Measurements from ENCODE around the gene NUCB1. TPM values are rescaled to one million over a fixed set of nuclear protein-coding genes. Genes with fewer than 3 reads are reported as not detected.
A peak's percentile ranks its signal among the peaks of the same experiment; 100 is the strongest.
"Not testable (repeated sequence)": the region's sequence is repeated elsewhere in the genome, so short reads cannot be mapped to it uniquely, and the experiment has no call there.

NUCB1 gene
- total RNA-seq, 1 donor from 2014 or later = 164 TPM

DNA sequence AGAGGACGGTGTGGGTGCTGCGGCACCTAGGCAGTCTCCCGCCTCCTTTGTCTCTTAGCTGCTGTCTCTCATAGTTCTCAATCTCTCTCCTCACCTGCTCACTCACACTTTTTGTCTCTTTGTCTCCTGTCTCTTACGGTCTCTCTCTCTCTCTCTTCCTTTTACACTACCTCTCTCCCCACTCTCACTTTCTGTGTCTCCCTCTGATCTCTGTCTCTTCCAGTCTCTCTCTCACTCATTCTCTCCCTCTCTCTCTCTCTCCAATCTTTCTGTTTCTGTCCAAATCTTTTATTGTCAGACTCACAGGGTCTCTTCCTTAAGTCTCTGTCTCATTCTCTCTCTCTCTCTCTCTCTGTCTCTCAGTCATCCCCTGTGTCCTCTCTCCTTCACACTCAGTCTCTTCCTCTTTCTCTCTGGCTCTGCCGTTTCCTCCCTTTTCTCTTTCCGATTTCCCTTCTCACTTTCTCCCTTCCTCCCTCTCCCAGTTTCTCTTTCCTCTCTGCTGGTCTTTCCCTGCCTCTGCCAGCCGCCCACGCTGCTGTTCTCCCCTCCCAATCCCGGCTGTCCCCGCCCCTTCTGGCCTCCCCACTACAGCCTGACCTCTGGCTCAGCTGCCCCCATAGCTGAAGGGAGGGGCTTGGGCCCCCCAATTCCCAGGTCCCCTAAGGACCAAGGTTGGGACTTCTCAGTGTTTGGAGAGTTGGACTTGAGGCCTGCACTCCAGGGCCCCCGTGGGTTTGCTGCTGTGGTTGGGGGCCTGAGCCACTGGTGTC lies 31.8 kb upstream of the NUCB1 start, which contains the start of gene PLEKHA4:
TSS of gene PLEKHA4 (minus strand) at position 504 of the 773 bp plus-strand sequence. CDS start 997 bp downstream, outside the sequence.
- Histone ChIP-seq H3K79me2 (ENCODE audit: insufficient read depth, low read length) (peaks cover 25% of the 10 kb centered on the region), H3K9me3 (ENCODE audit: insufficient read depth, low read depth, low read length) (no peaks in the 10 kb centered on the region), H3K27me3 (ENCODE audit: insufficient read depth, low read length) (no peaks in the 10 kb centered on the region), H3K27ac (ENCODE audit: low read depth, low read length) (peak within 1 kb of the TSS; percentile 45), H3K4me1 (ENCODE audit: insufficient read depth, low read length) (peaks cover 15% of the 10 kb centered on the region), H3K4me2 (ENCODE audit: low read length) (peak within 1 kb of the TSS; percentile 98), H2AFZ (ENCODE audit: low read depth, low read length) (peak within 1 kb of the TSS; percentile 82), H4K20me1 (ENCODE audit: insufficient read depth, low read length) (peaks cover 9% of the 10 kb centered on the region), H3K4me3 (ENCODE audit: insufficient read depth, low read depth, low read length) (peak within 1 kb of the TSS; percentile 54), H3K36me3 (ENCODE audit: insufficient read depth, low read length) (peaks cover 2% of the 10 kb centered on the region), H3K9ac (ENCODE audit: low read length) (peak within 1 kb of the TSS; percentile 91)
- Mint-ChIP-seq H3K4me3 (ENCODE audit: unreplicated experiment) (peak within 1 kb of the TSS; percentile 87), H3K27me3 (ENCODE audit: low read depth, unreplicated experiment) (no peaks in the 10 kb centered on the region), H3K36me3 (ENCODE audit: low read depth, unreplicated experiment) (peaks cover 11% of the 10 kb centered on the region), H3K4me1 (ENCODE audit: low read depth, unreplicated experiment) (peaks cover 11% of the 10 kb centered on the region), H3K9me3 (ENCODE audit: unreplicated experiment) (no peaks in the 10 kb centered on the region), H3K27ac (ENCODE audit: unreplicated experiment) (peak within 1 kb of the TSS; percentile 94)
- DNase-seq (ENCODE audit: low read depth) (no peak), FAIRE-seq (no peak)
- no peak for TF ChIP-seq EZH2 (IDR thresholded peaks at IDR 0.05; ENCODE audit: insufficient read depth, low read length)
- no peak for TF ChIP-seq CTCF (IDR thresholded peaks at IDR 0.05; ENCODE audit: insufficient read depth, low read depth, low read length)

GRCh38 chr19:48870048-48870447 lies 30.1 kb upstream of the NUCB1 start:
- FAIRE-seq = no peak
- Histone ChIP-seq H2AFZ (ENCODE audit: low read depth, low read length) (no peak overlapping the region), H3K27me3 (ENCODE audit: insufficient read depth, low read length) (no peaks in the 10 kb centered on the region), H4K20me1 (ENCODE audit: insufficient read depth, low read length) (peaks cover 26% of the 10 kb centered on the region), H3K79me2 (ENCODE audit: insufficient read depth, low read length) (peaks cover 43% of the 10 kb centered on the region), H3K36me3 (ENCODE audit: insufficient read depth, low read length) (peaks cover 16% of the 10 kb centered on the region), H3K9ac (ENCODE audit: low read length) (no peak overlapping the region), H3K9me3 (ENCODE audit: insufficient read depth, low read depth, low read length) (no peaks in the 10 kb centered on the region), H3K27ac (ENCODE audit: low read depth, low read length) (no peak overlapping the region), H3K4me3 (ENCODE audit: insufficient read depth, low read depth, low read length) (no peak overlapping the region), H3K4me1 (ENCODE audit: insufficient read depth, low read length) (peaks cover 25% of the 10 kb centered on the region), H3K4me2 (ENCODE audit: low read length) (no peak overlapping the region)
- no peak for DNase-seq (ENCODE audit: low read depth)
- peaks cover 16% of the 10 kb centered on the region for H3K36me3 Mint-ChIP-seq (ENCODE audit: low read depth, unreplicated experiment)
- no peaks in the 10 kb centered on the region for H3K9me3 Mint-ChIP-seq (ENCODE audit: unreplicated experiment)
- TF ChIP-seq CTCF (IDR thresholded peaks at IDR 0.05; ENCODE audit: insufficient read depth, low read depth, low read length) (no peak), EZH2 (IDR thresholded peaks at IDR 0.05; ENCODE audit: insufficient read depth, low read length) (no peak)
- peaks cover 25% of the 10 kb centered on the region for H3K4me1 Mint-ChIP-seq (ENCODE audit: low read depth, unreplicated experiment)
- no peaks in the 10 kb centered on the region for H3K27me3 Mint-ChIP-seq (ENCODE audit: low read depth, unreplicated experiment)
- no peak overlapping the region for H3K27ac Mint-ChIP-seq (ENCODE audit: unreplicated experiment)
- no peak overlapping the region for H3K4me3 Mint-ChIP-seq (ENCODE audit: unreplicated experiment)

- not testable (repeated sequence) for H3K27me3 ChIP-seq (ENCODE audit: insufficient read depth, low read length); FAIRE-seq; H2AFZ ChIP-seq (ENCODE audit: low read depth, low read length); DNase-seq (ENCODE audit: low read depth); H3K9me3 ChIP-seq (ENCODE audit: insufficient read depth, low read depth, low read length); H3K27ac Mint-ChIP-seq (ENCODE audit: unreplicated experiment); H3K9ac ChIP-seq (ENCODE audit: low read length); H3K9me3 Mint-ChIP-seq (ENCODE audit: unreplicated experiment); H3K27me3 Mint-ChIP-seq (ENCODE audit: low read depth, unreplicated experiment)
- Histone ChIP-seq H3K27ac (ENCODE audit: low read depth, low read length) (peak overlapping the region; percentile 99), H3K79me2 (ENCODE audit: insufficient read depth, low read length) (peaks cover 55% of the 10 kb centered on the region), H3K4me3 (ENCODE audit: insufficient read depth, low read depth, low read length) (peak overlapping the region; percentile 94), H3K36me3 (ENCODE audit: insufficient read depth, low read length) (peaks cover 25% of the 10 kb centered on the region), H3K4me1 (ENCODE audit: insufficient read depth, low read length) (peaks cover 36% of the 10 kb centered on the region), H4K20me1 (ENCODE audit: insufficient read depth, low read length) (peaks cover 41% of the 10 kb centered on the region), H3K4me2 (ENCODE audit: low read length) (peak overlapping the region; percentile 30)
- peaks cover 36% of the 10 kb centered on the region for H3K4me1 Mint-ChIP-seq (ENCODE audit: low read depth, unreplicated experiment)
- H3K36me3 Mint-ChIP-seq (ENCODE audit: low read depth, unreplicated experiment) = peaks cover 20% of the 10 kb centered on the region
- peak overlapping the region; percentile 99 for H3K4me3 Mint-ChIP-seq (ENCODE audit: unreplicated experiment)
Measured at GRCh38 chr19:48871471-48872181, 28.5 kb upstream of the NUCB1 start.
